ENCODE results near the gene MFAP5.
"Not testable (repeated sequence)": the region's sequence is repeated elsewhere in the genome, so short reads cannot be mapped to it uniquely, and the experiment has no call there.

The MFAP5 gene

DNA sequence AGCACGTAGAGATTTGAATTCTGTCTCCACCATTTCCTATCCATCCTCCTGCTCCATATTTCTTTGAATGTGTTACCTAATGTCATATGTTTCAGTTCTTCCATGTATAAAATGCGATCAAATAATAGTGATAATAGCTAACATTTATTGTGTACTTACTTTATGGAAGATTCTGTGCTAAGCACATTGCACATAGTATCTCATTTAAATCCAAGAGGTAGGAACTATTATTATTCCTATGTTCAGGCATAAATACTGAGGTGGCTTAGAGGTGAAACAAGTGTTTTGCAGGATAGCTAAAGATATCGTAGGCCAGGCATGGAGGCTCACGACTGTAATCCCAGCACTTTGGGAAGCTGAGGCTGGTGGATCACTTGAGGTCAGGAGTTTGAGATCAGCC, 32.5 kb downstream of the MFAP5 start:
- DNase-seq (ENCODE audit: low read depth in 2 of 2, low spot score in 1 of 2), result no peak

DNA sequence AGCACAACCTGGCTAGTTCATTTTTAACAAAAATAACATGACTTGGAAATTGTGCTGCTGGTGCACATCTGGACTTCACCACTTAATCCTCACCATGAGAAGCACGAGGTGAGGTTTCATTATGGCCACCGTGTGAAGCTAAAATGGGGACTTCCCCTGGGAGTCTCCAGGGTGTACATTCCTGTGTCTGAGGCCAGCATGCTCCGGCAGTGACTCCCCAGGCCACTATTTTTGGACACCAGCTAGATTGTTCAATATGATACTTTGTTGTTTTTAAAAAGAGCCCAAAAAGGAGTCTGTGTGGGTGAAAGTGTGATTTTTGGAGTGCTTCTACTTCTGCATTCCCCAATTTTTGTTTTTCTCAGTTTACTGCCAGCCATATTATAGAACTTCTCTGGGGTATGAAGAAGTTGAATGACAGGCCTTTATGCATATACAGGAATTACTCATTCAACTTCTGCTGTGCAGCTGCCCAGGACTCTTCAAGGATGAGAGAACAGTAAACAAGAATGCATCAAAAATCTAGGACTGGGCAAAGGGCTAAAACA, 33.1 kb downstream of the MFAP5 start:
- no peak for DNase-seq (ENCODE audit: low read depth in 2 of 2, low spot score in 1 of 2)

DNA sequence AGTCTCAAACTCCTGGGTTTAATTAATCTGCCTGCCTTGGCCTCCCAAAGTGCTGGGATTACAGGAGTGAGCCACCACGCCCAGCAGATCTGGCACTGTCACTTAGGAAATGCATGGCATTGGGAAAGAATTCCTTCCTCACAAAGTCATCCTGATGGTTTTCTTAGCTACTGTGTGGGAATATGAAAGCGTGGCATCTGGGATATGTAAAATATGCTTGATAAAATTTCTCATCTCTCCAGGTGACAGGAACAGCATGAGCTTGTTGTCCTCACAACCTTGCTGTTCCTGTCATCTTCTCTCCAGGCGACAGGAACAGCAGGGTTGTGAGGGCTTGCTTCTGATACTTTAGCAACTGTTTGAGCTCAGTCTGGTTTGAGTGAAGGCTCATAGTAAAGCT, 33.9 kb downstream of the MFAP5 start:
- no peak for DNase-seq (ENCODE audit: low read depth in 2 of 2, low spot score in 1 of 2)

DNA sequence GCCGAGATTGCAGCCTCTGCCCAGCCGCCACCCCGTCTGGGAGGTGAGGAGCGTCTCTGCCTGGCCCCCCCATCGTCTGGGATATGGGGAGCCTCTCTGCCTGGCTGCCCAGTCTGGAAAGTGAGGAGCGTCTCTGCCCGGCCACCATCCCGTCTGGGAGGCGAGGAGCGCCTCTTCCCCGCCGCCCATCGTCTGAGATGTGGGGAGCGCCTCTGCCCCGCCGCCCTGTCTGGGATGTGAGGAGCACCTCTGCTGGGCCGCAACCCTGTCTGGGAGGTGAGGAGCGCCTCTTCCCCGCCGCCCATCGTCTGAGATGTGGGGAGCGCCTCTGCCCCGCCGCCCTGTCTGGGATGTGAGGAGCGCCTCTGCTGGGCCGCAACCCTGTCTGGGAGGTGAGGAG, 37.9 kb downstream of the MFAP5 start:
- not testable (repeated sequence) for DNase-seq (ENCODE audit: low read depth in 2 of 2, low spot score in 1 of 2)

DNA sequence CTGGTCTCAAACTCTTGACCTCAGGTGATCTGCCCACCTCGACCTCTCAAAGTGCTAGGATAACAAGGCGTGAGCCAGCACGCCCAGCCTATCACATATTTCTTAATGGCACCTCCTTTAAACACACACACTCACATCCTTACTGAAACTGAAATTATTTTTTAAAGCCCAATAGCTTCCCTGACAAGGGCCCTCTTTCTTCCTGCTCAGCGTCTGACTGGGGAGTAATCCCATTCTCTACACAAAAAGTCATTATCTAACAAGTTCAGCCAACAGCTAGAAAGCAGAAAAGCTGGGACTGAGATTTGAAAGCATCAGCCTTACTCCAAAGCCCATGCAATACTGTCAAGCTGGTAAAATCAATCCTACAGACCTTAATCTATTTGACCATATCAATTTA, 40.0 kb downstream of the MFAP5 start:
- no peak for DNase-seq (ENCODE audit: low read depth in 2 of 2, low spot score in 1 of 2)

DNA sequence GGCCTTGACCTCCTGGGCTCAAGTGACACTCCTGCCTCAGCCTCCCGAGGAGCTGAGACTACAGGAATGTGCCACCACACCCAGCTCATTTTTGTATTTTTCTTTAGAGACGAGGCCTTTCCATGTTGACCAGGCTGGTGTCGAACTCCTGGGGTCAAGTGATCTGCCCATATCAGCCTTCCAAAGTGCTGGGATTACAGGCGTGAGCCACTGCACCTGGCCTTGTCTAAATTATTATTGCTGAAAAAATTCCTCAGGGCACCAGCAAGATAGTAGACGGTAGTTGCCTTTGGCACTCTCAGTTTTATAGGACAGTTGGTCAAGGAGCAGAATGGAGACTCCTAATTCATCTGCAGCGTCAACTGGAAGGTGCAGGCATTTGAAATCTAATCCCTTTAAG, 47.4 kb downstream of the MFAP5 start:
- DNase-seq (ENCODE audit: low read depth in 2 of 2, low spot score in 1 of 2), result no peak

DNA sequence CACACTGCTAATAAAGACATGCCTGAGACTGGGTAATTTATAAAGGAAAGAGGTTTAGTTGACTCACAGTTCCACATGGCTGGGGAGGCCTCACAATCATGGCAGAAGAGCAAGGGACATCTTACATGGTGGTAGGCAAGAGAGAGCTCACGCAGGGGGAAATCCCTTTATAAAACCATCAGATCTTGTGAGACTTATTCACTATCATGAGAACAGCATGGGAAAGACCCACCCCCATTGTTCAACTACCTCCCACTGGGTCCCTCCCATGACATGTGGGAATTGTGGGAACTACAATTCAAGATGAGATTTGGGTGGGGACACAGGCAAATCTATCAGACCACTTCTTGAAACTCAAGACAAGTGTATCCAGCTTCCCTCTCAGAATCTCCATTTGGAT, 48.7 kb downstream of the MFAP5 start:
- DNase-seq (ENCODE audit: low read depth in 2 of 2, low spot score in 1 of 2), result not testable (repeated sequence)

DNA sequence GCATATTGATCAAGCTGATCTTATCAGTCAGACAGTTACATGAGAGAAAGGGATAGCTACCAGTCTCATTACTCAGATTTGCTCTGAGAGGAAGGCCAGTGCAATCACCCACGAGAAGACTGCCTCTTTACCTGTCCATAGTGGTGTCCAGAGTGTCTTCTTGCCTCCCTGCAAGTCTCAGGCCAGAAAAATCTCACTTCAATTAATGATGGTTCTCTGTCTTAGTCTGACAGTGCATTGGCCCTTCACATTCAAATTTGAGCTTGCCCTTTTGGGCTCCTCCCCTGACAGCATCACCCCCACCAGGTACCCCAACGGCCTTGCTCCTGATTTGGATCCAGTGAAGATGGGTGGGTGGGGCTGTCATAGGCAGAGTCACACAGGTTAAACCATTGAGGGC, 50.0 kb downstream of the MFAP5 start, which contains the start of gene AICDA:
Gene AICDA (minus strand): TSS at position 231 of the 400 bp plus-strand sequence. CDS start 92 bp downstream, at position 139.
- no peak for DNase-seq (ENCODE audit: low read depth in 2 of 2, low spot score in 1 of 2)

DNA sequence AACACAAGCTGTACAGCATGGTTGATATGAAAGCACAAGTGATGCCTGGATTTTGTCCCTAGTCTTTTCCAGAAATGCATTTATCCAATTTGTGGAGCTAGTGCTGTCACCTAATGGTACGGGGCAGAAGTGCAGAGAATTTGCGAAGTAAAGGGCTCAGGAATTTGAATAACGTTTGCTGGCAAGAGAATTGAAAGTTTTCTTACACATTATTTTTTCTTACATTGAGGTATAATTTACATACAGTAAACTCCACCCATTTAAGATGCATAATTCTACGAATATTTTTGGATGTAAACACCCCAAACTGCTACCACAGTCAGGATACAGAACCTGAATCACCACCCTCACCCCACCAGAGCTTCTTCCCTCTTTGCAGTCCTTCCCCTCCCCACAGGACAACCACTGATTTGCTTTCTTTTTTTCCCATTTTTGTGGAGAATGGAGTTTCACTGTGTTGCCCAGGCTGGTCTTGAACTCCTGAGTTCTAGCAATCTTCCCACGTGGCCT, 53.5 kb downstream of the MFAP5 start:
- no peak for DNase-seq (ENCODE audit: low read depth in 2 of 2, low spot score in 1 of 2)

DNA sequence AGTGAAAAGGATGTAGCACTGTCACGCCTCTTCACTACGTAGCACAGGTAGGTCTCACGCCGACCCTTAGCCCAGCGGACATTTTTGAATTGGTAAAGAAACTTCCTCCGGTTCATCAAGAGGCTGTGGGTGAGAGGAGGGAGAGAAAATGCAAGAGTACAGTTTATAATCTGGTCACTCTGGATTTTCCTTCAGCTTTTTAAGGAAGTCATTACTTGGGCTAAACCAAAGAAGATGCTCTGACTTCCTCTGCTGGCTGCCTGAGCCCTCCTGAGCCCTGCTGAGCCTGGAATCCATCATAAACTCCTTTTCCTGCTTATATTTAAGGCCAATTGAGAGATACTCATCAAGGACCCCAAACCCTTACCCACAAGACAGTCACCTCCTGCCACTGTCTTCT, 55.7 kb downstream of the MFAP5 start:
- DNase-seq (ENCODE audit: low read depth in 2 of 2, low spot score in 1 of 2), result no peak

DNA sequence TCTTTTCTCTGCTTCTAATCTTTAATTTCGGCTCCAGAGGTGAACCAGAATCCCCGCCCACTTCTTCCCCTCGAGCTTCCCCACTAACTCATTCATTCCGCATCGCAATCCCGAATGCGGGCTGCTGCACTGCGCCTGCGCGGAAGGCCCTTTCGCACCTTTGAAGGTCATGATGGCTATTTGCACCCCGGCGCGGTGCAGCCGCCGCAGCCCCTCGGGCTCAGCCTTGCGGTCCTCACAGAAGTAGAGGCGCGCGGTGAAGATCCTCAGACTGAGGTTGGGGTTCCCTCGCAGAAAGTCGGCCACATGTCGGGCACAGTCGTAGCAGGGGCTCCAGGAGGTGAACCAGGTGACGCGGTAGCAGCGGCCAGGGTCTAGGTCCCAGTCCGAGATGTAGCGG, 57.6 kb downstream of the MFAP5 start:
- no peak for DNase-seq (ENCODE audit: low read depth in 2 of 2, low spot score in 1 of 2)

DNA sequence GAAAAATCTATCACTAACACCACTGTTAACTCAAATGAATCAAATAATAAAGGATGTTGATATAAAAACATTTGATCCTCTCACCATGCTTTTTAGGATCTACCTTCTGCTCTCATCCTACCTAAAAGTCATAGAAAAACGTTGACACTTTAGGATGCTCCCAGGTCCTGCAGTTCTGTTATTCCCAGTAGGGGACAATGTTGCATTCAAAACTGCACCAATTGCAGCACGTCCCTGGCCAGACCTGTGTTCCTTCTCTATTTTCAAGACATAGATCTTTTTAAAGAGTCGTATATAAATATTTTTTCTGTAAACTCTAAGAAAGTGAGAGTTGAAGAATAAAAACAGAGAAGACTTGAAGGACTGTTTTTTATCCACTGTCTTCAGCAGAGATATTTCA, 58.8 kb downstream of the MFAP5 start:
- DNase-seq (ENCODE audit: low read depth in 2 of 2, low spot score in 1 of 2), result no peak

DNA sequence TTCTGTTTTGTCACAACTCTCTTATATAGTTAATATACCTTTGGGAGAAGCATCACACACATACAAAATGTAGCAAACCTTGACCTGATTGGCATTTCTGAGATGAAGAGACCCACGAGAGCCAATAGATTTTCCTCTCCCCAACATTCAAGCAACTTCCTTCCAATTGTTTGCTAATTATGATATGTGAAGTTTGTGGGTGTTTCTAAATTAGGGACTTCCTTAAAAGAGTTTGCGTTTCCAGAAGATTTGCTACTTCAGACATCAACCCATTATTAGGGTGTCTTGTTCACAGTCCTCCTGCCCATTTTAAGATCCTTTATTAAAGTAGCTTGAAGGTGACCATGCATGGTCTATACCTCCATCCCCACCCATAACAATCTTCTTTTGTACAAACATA, 59.3 kb downstream of the MFAP5 start:
- DNase-seq (ENCODE audit: low read depth in 2 of 2, low spot score in 1 of 2), result no peak

DNA sequence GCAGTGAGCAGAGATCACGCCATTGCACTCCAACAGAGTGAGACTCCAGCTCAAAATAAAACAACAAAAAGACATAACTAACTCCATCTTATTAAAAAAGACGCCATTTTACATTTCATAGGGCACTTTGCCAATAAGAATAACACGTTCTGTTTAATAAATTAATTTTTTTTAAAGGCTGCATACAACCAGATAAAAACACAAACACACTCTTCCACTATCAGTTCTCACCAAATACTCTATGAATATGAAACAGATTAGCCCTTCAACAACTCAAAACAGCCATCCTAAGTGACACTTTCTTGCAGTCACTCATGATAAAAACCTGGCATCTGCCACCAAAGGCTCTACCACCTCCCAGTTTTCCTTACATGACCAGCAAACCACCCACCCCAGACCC, 66.1 kb downstream of the MFAP5 start:
- DNase-seq (ENCODE audit: low read depth in 2 of 2, low spot score in 1 of 2), result no peak

Data from stimulated activated CD8-positive, alpha-beta memory T cell treated with anti-CD3 and anti-CD28 coated beads, Interleukin-4, amount 100 ng/mL, for 4 hours (primary cell).